Stomach (tissue), 9 donors: Measurements from ENCODE around the gene NCKAP5L. TPM values are rescaled to one million over a fixed set of nuclear protein-coding genes. Genes with fewer than 3 reads are reported as not detected.
A peak's percentile ranks its signal among the peaks of the same experiment; 100 is the strongest.

Source experiments
- DNase-seq, 2 donors: peaks; one replicate each; pipeline versions ENCODE4 v3.0.0 to v3.0.0-alpha.2; 2013 to 2019
- H3K27ac ChIP-seq, 5 donors: fragments of 200-600 bp in 4 of 5; sonication (generic) in 4 of 5; one replicate each; pipeline ENCODE4 v1.5.1; 2013 to 2019; ENCODE audit warnings: mild to moderate bottlenecking in 1 of 5, moderate library complexity in 1 of 5
- H3K27me3 ChIP-seq, 3 donors: fragments of 200-600 bp; sonication (generic); one replicate each; pipeline ENCODE4 v1.5.1; 2017 to 2019; ENCODE audit warnings: mixed run types in 1 of 3
- H3K36me3 ChIP-seq, 4 donors: fragments of 200-600 bp; sonication (generic); 1 replicate in 3 of 4; 2 replicates in 1 of 4; pipeline ENCODE4 v1.5.1; 2016 to 2019
- H3K4me1 ChIP-seq, 4 donors: fragments of 200-600 bp; sonication (generic); one replicate each; pipeline ENCODE4 v1.5.1; 2016 to 2019
- H3K4me3 ChIP-seq, 4 donors: fragments of 200-600 bp; sonication (generic) in 3 of 4; one replicate each; pipeline ENCODE4 v1.5.1; 2016 to 2019; ENCODE audit warnings: mild to moderate bottlenecking in 1 of 4
- H3K9me3 ChIP-seq, 4 donors: fragments of 200-600 bp; sonication (generic); one replicate each; pipeline ENCODE4 v1.5.1; 2016 to 2019
- CTCF ChIP-seq, 7 experiments: fragments of 450-650 bp in 4 of 7; fragments of 200-600 bp in 3 of 7; sonication (generic) in 3 of 7; IDR thresholded peaks; one replicate each; pipeline ENCODE4 v1.5.1; 2016 to 2019; ENCODE audit warnings: antibody characterized with exemption in 7 of 7, control low read depth in 2 of 7, mild to moderate bottlenecking in 1 of 7
- EP300 ChIP-seq: sonication (generic); formaldehyde crosslinking; IDR thresholded peaks from one replicate; pipeline ENCODE4 v1.6.1; 2017; ENCODE audit warnings: antibody characterized with exemption
- POLR2A ChIP-seq, 4 donors: fragments of 450-650 bp; IDR thresholded peaks; one replicate each; pipeline ENCODE4 v1.6.1; 2016; ENCODE audit warnings: antibody characterized with exemption in 4 of 4, control low read depth in 2 of 4, mild to moderate bottlenecking in 1 of 4, moderate library complexity in 1 of 4
- POLR2AphosphoS5 ChIP-seq, 3 donors: sonication (generic); formaldehyde crosslinking; IDR thresholded peaks; one replicate each; pipeline ENCODE4 v1.6.1; 2016; ENCODE audit warnings: antibody characterized with exemption in 3 of 3
- WGBS, 5 donors: extraction: QIAGEN DNeasy Blood & Tissue Kit in 3 of 5; methylation state at CpG; one replicate each; pipeline versions ENCODE4 v1.1.5 to v1.1.7; 2013 to 2018; 5-methylcytosine and 5-hydroxymethylcytosine counted together
- intact Hi-C: fragments of 100-400 bp; cut with DNase I; formaldehyde crosslinking; loops from one replicate; pipeline ENCODE4 v1.15.1; 2023; ENCODE audit warnings: low total_unique reads
- polyA plus RNA-seq, 3 donors: library from polyadenylated mRNA; stranded (reverse); fragments of 200-250 nt; gene quantifications; one replicate each; pipeline ENCODE4 v1.2.3, GENCODE V29; 2013
- total RNA-seq, 5 donors: library from RNA; depleted of rRNA; stranded (reverse); fragments of >200 nt; gene quantifications; one replicate each; pipeline versions ENCODE4 v1.1.0 to v1.2.3, GENCODE V29; 2014 to 2016
- donor health status: healthy with polysubstance abuse.
- donor health status: Bipolar disorder and iron deficiency.
- donor health status: healthy.

NCKAP5L gene
- total and polyA plus RNA-seq, 8 donors: 3.5 to 16.5 (median 7.0) TPM

- Histone ChIP-seq H3K9me3 (no peaks in the 10 kb centered on the region), H3K27me3 (peaks cover 0 to 11% (median 0%) of the 10 kb centered on the region in 3 donors), H3K36me3 (peaks cover 0 to 8% (median 4%) of the 10 kb centered on the region in 4 donors), H3K4me3 (peak within 1 kb of the TSS; percentile 64 to 70 (median 69)), H3K4me1 (peaks cover 10 to 21% (median 16%) of the 10 kb centered on the region in 4 donors), H3K27ac (peak within 1 kb of the TSS; percentile 89 to 91 (median 90))
- TF ChIP-seq EP300 (no peak), POLR2AphosphoS5 (IDR thresholded peaks at IDR 0.05) (peak; percentile 78 to 97 (median 95)), POLR2A (IDR thresholded peaks at IDR 0.05) (peak in 2 of 4 donors; percentile 12 to 52)
- intact Hi-C loops: no loop called here
- peak; percentile 94 to 98 for DNase-seq
- WGBS, 5 donors: 0 to 1% (median 0%) methylated on average over 52 to 55 of the region's 55 CpGs
Measured at GRCh38 chr12:49842519-49843352, 14.5 kb upstream of the NCKAP5L start, which contains the start of gene BCDIN3D. BCDIN3D (minus strand) TSS chr12:49843106; CDS start chr12:49843087, 19 bp downstream.

GRCh38 chr12:49838973-49839633 is 10.9 kb upstream of the NCKAP5L start:
- TF ChIP-seq CTCF (IDR thresholded peaks at IDR 0.05) (peak in 4 of 7 experiments; percentile 36 to 60 (median 42)), POLR2AphosphoS5 (IDR thresholded peaks at IDR 0.05) (no peak)
- no peak overlapping the region for H3K27ac ChIP-seq
- peaks cover 0 to 8% (median 4%) of the 10 kb centered on the region in 4 donors for H3K36me3 ChIP-seq
- WGBS, 5 donors: 43 to 72% (median 56%) methylated on average over 3 of the region's 3 CpGs
- H3K9me3 ChIP-seq: no peaks in the 10 kb centered on the region
- peaks cover 10 to 21% (median 16%) of the 10 kb centered on the region in 4 donors for H3K4me1 ChIP-seq
- intact Hi-C loops: no loop called here
- peak in 1 of 2 donors; percentile 72 for DNase-seq
- no peaks in the 10 kb centered on the region for H3K27me3 ChIP-seq
- no peak overlapping the region for H3K4me3 ChIP-seq

- TF ChIP-seq CTCF (IDR thresholded peaks at IDR 0.05) (no peak), POLR2AphosphoS5 (IDR thresholded peaks at IDR 0.05) (no peak), EP300 (no peak), POLR2A (IDR thresholded peaks at IDR 0.05) (no peak)
- WGBS, 5 donors: 71 to 77% (median 74%) methylated on average over 5 of the region's 5 CpGs
- intact Hi-C loops: no loop called here
- Histone ChIP-seq H3K27me3 (no peaks in the 10 kb centered on the region), H3K27ac (no peak overlapping the region), H3K4me3 (no peak overlapping the region), H3K4me1 (peaks cover 7 to 11% (median 10%) of the 10 kb centered on the region in 4 donors), H3K36me3 (peaks cover 0 to 2% (median under 1%) of the 10 kb centered on the region in 4 donors), H3K9me3 (no peaks in the 10 kb centered on the region)
- DNase-seq: no peak
Measured at GRCh38 chr12:49832836-49833421, 4.7 kb upstream of the NCKAP5L start.

- 85 to 93% (median 91%) methylated on average over 2 of the region's 2 CpGs for WGBS, 5 donors
- no peak for DNase-seq
Measured at GRCh38 chr12:49831717-49832116, 3.5 kb upstream of the NCKAP5L start.

More at GRCh38 chr12:49831717-49832116, 3.5 kb upstream of the NCKAP5L start:
- no peaks in the 10 kb centered on the region for H3K9me3 ChIP-seq
- no peak overlapping the region for H3K4me3 ChIP-seq
- H3K27ac ChIP-seq: no peak overlapping the region
- intact Hi-C loops: no loop called here
- H3K4me1 ChIP-seq: peaks cover 13 to 23% (median 20%) of the 10 kb centered on the region in 4 donors
- TF ChIP-seq EP300 (no peak), CTCF (IDR thresholded peaks at IDR 0.05) (no peak), POLR2A (IDR thresholded peaks at IDR 0.05) (no peak), POLR2AphosphoS5 (IDR thresholded peaks at IDR 0.05) (no peak)
- H3K36me3 ChIP-seq: no peaks in the 10 kb centered on the region
- H3K27me3 ChIP-seq: no peaks in the 10 kb centered on the region
